GM12864 (cell line): ENCODE data around the gene CDC42EP4.

ENCODE experiments used
- DNase-seq: peaks from one replicate; pipeline ENCODE4 v3.0.0-alpha.2; 2011; ENCODE audit warnings: low read depth
- H3K4me3 ChIP-seq: 2 replicates; pipeline ENCODE4 v1.5.1; 2011; ENCODE audit warnings: mild to moderate bottlenecking, low read depth, low read length, control low read depth
- CTCF ChIP-seq: IDR thresholded peaks from 2 replicates; pipeline ENCODE4 v1.5.1; 2011; ENCODE audit warnings: low read depth, mild to moderate bottlenecking, moderate library complexity, low read length, control low read depth, inconsistent platforms; ENCODE audit errors: missing control alignments

CDC42EP4 gene

GRCh38 chr17:73261952-73262675 lies 49.7 kb downstream of the CDC42EP4 start:
- H3K4me3 ChIP-seq = no peak overlapping the region
- TF ChIP-seq CTCF = no peak
- DNase-seq = no peak

- DNase-seq = no peak
- no peak for TF ChIP-seq CTCF
- H3K4me3 ChIP-seq = no peak within 1 kb of the TSS
Observed at GRCh38 chr17:73261617-73261951, 50.2 kb downstream of the CDC42EP4 start, which contains the start of gene CPSF4L. Gene CPSF4L (minus strand): TSS chr17:73261880. CDS start chr17:73261818, 62 bp downstream.

- no peak for TF ChIP-seq CTCF
- DNase-seq = no peak
- no peak overlapping the region for H3K4me3 ChIP-seq
Observed at GRCh38 chr17:73257516-73257915, 54.3 kb downstream of the CDC42EP4 start.

GRCh38 chr17:73256220-73256619 lies 55.6 kb downstream of the CDC42EP4 start:
- no peak for TF ChIP-seq CTCF
- H3K4me3 ChIP-seq = no peak overlapping the region
- no peak for DNase-seq

GRCh38 chr17:73255671-73256181 lies 56.1 kb downstream of the CDC42EP4 start:
- peak; percentile 99 for TF ChIP-seq CTCF
- no peak overlapping the region for H3K4me3 ChIP-seq
- no peak for DNase-seq

GRCh38 chr17:73251871-73252270 lies 59.9 kb downstream of the CDC42EP4 start:
- H3K4me3 ChIP-seq = no peak overlapping the region
- DNase-seq = no peak
- TF ChIP-seq CTCF = no peak
